K562 (cell line): ENCODE measurements around the gene GNAI3. TPM values are rescaled to one million over a fixed set of nuclear protein-coding genes. Genes with fewer than 3 reads are reported as not detected.

ENCODE experiments used
- ATAC-seq: fragments of 200-7000 bp; cut with Tn5 transposase; 3 replicates; pipeline ENCODE4 v1.9.1; 2020; ENCODE audit warnings: moderate library complexity
- BruUV-seq: library from RNA; stranded (reverse); fragments of 400-500 nt; replicated peaks from 2 replicates; lab custom pipeline; 2021; lab: Mats Ljungman, UMichigan
- CTCF ChIA-PET: fragments of 300-600 bp; formaldehyde crosslinking; extraction: SDS; loops from one replicate; lab custom pipeline; 2021; ENCODE audit warnings: low intra/inter-chr PET ratio; lab: Yijun Ruan, JAX
- POLR2A ChIA-PET: fragments of 300-600, 350-650 bp; sonication (Branson Sonifier 250); formaldehyde crosslinking; extraction: SDS; loops from one replicate; lab custom pipeline; 2021; ENCODE audit warnings: antibody characterized with exemption, inconsistent platforms; lab: Yijun Ruan, JAX
- DNase-seq, 4 experiments: peaks; one replicate each; pipeline versions ENCODE4 v3.0.0 to v3.0.0-alpha.2; 2011 to 2018; ENCODE audit warnings: low spot score in 3 of 4, mixed read lengths in 3 of 4; ENCODE audit errors: extremely low read depth in 1 of 4
- FAIRE-seq: peaks from 2 replicates; lab custom pipeline; 2011; peaks lifted over from hg19 to GRCh38; lab: Jason Lieb, UNC
- H2AFZ ChIP-seq: 2 replicates; pipeline ENCODE4 v1.6.0; 2011; ENCODE audit warnings: low read depth, low read length, control low read depth, inconsistent platforms
- H3K27ac ChIP-seq: fragments of 200-600 bp; 3 replicates; pipeline ENCODE4 v1.8.0; 2011; ENCODE audit warnings: low read depth, mild to moderate bottlenecking, control low read depth, inconsistent platforms, low read length, moderate library complexity, mixed read lengths; ENCODE audit errors: extremely low read depth
- H3K27me3 ChIP-seq, 2 experiments: fragments of 300-600 bp in 1 of 2; 2 replicates in 1 of 2; 3 replicates in 1 of 2; pipeline versions ENCODE4 v1.6.0 to v1.8.0; 2011; ENCODE audit warnings: inconsistent platforms in 2 of 2, low read length in 2 of 2, mild to moderate bottlenecking in 1 of 2, mixed read lengths in 1 of 2, moderate library complexity in 1 of 2; ENCODE audit not compliant: control insufficient read depth in 2 of 2, insufficient read depth in 2 of 2
- H3K36me3 ChIP-seq: fragments of 300-600 bp; 3 replicates; pipeline ENCODE4 v1.8.0; 2011; ENCODE audit warnings: mild to moderate bottlenecking, low read length, inconsistent platforms; ENCODE audit not compliant: control insufficient read depth, insufficient read depth
- H3K4me1 ChIP-seq, 2 experiments: fragments of 200-600 bp in 1 of 2; replicated peaks in 1 of 2; 2 replicates in 1 of 2; 3 replicates in 1 of 2; pipeline versions ENCODE4 v1.5.1 to v1.8.0; 2011; ENCODE audit warnings: inconsistent platforms in 2 of 2, low read length in 2 of 2, mild to moderate bottlenecking in 1 of 2, mixed read lengths in 1 of 2, moderate library complexity in 1 of 2; ENCODE audit not compliant: control insufficient read depth in 2 of 2, insufficient read depth in 2 of 2
- H3K4me2 ChIP-seq: 2 replicates; pipeline ENCODE4 v1.6.1; 2011; ENCODE audit warnings: low read length, control low read depth, inconsistent platforms, mixed read lengths; ENCODE audit not compliant: insufficient read depth
- H3K4me3 ChIP-seq: fragments of 200-600 bp; sonication (generic), shearing (Covaris generic); 2 replicates; pipeline ENCODE4 v1.5.1; 2016; ENCODE audit warnings: control low read depth, inconsistent platforms
- H3K79me2 ChIP-seq: fragments of 200-600 bp; 3 replicates; pipeline ENCODE4 v1.8.0; 2011; ENCODE audit warnings: low read length, inconsistent platforms; ENCODE audit not compliant: control insufficient read depth, insufficient read depth
- H3K9ac ChIP-seq, 2 experiments: 2 replicates each; pipeline versions ENCODE4 v1.6.0 to v1.6.1; 2011; ENCODE audit warnings: low read depth in 2 of 2, low read length in 2 of 2, control low read depth in 1 of 2, inconsistent platforms in 1 of 2, mild to moderate bottlenecking in 1 of 2, mixed read lengths in 1 of 2; ENCODE audit not compliant: insufficient read depth in 1 of 2
- H3K9me1 ChIP-seq: one replicate; pipeline ENCODE4 v1.6.0; 2011; ENCODE audit warnings: inconsistent platforms, mild to moderate bottlenecking, low read length, moderate library complexity; ENCODE audit not compliant: control insufficient read depth, insufficient read depth
- H3K9me3 ChIP-seq: replicated peaks from 2 replicates; pipeline ENCODE4 v1.5.1; 2011; ENCODE audit warnings: low read depth, low read length, inconsistent platforms; ENCODE audit not compliant: control insufficient read depth, insufficient read depth
- H4K20me1 ChIP-seq: replicated peaks from 2 replicates; pipeline ENCODE4 v1.6.1; 2011; ENCODE audit warnings: low read length, inconsistent platforms, mixed read lengths; ENCODE audit not compliant: control insufficient read depth, insufficient read depth
- BRD9 ChIP-seq: fragments of 450-650 bp; IDR thresholded peaks from 2 replicates; pipeline ENCODE4 v1.6.1; 2018; ENCODE audit warnings: low read depth; ENCODE audit not compliant: partially characterized antibody
- MAFF ChIP-seq: IDR thresholded peaks from 2 replicates; pipeline ENCODE4 v1.6.1; 2012; ENCODE audit warnings: low read length, improper control_type of control experiment
- PCBP2 ChIP-seq: fragments of 200-400 bp; formaldehyde crosslinking; IDR thresholded peaks from 2 replicates; pipeline ENCODE4 v1.6.1; 2018; ENCODE audit warnings: low read length, low read depth, mild to moderate bottlenecking, moderate library complexity; ENCODE audit not compliant: poor library complexity, severe bottlenecking
- POLR2G ChIP-seq: fragments of 200-400 bp; formaldehyde crosslinking; IDR thresholded peaks from 2 replicates; pipeline ENCODE4 v1.6.1; 2017; ENCODE audit warnings: low read depth, mild to moderate bottlenecking, antibody characterized with exemption, low read length, moderate library complexity
- RAD51 ChIP-seq: fragments of 450-650 bp; IDR thresholded peaks from 2 replicates; pipeline ENCODE4 v1.7.1; 2016; ENCODE audit warnings: low read depth, mild to moderate bottlenecking, borderline replicate concordance
- RB1 ChIP-seq: fragments of 450-650 bp; IDR thresholded peaks from 2 replicates; pipeline ENCODE4 v1.6.1; 2017; ENCODE audit warnings: low read depth, mild to moderate bottlenecking
- ZNF143 ChIP-seq: sonication (generic); formaldehyde crosslinking; IDR thresholded peaks from 2 replicates; pipeline ENCODE4 v1.9.0; 2022; ENCODE audit warnings: mild to moderate bottlenecking, missing genetic modification reagents
- ZNF518B ChIP-seq: fragments of 250-450 bp; sonication (Bioruptor Pico); IDR thresholded peaks from 2 replicates; pipeline ENCODE4 v1.5.0; 2021; ENCODE audit warnings: mild to moderate bottlenecking, moderate library complexity
- WGBS: fragments of 100-300 bp; shearing (Covaris generic); methylation state at CpG from one replicate; pipeline ENCODE4 v1.1.6; 2016; ENCODE audit warnings: low coverage, mixed read lengths; ENCODE audit not compliant: insufficient coverage; ENCODE audit errors: missing lambda C conversion rate; 5-methylcytosine and 5-hydroxymethylcytosine counted together
- in situ Hi-C: fragments of 300-500 bp; cut with MboI; formaldehyde crosslinking; loops from 4 replicates; pipeline ENCODE4 v1.15.0; 2018; ENCODE audit warnings: inconsistent platforms, mixed read lengths
- intact Hi-C: fragments of 100-400 bp; cut with micrococcal nuclease; formaldehyde crosslinking; loops from 2 replicates; pipeline ENCODE4 v1.14.2; 2022
- polyA plus RNA-seq, 8 experiments: library from polyadenylated mRNA; depleted of rRNA in 4 of 8; stranded (reverse) in 5 of 8; unstranded in 3 of 8; fragments of >200 nt; fragmentation: Nextera tagmentation in 2 of 8; fragmentation: Illumina TruSeq in 1 of 8; extraction: Ambion mirVana in 2 of 8; extraction: Trizol in 1 of 8; gene quantifications; 2 replicates each; pipeline versions ENCODE4 v1.2.1 to v1.2.3, GENCODE V29; 2011 to 2014; ENCODE audit warnings: inconsistent platforms in 1 of 8, missing spikeins in 1 of 8
- total RNA-seq, 7 experiments: library from RNA; depleted of rRNA in 6 of 7; stranded (reverse); fragments of >200 nt in 6 of 7; fragmentation: Illumina TruSeq in 2 of 7; extraction: Trizol in 2 of 7; gene quantifications; 2 replicates each; pipeline versions ENCODE4 v1.2.1 to v1.2.3, GENCODE V29; 2011 to 2021; ENCODE audit warnings: low replicate concordance in 1 of 7
- TF ChIP-seq, protein P1 (sequence below): sonication (generic); formaldehyde crosslinking; IDR thresholded peaks from 2 replicates; pipeline ENCODE4 v1.8.0; 2022; ENCODE audit warnings: mild to moderate bottlenecking, missing genetic modification reagents

Gene GNAI3
- total and polyA plus RNA-seq, 9 of the 15 experiments (the other 6 are each of a cell fraction or from before 2014, with no cell fraction given), result 6.3 to 13.2 (median 8.9) TPM

GRCh38 chr1:109509176-109510134 is 39.0 kb upstream of the GNAI3 start, which contains the start of gene AMIGO1 (continued):
- TF ChIP-seq RAD51 (no peak), POLR2G (peak; percentile 66), PCBP2 (no peak), BRD9 (no peak), RB1 (peak; percentile 68)
- TF ChIP-seq, protein P1, sequence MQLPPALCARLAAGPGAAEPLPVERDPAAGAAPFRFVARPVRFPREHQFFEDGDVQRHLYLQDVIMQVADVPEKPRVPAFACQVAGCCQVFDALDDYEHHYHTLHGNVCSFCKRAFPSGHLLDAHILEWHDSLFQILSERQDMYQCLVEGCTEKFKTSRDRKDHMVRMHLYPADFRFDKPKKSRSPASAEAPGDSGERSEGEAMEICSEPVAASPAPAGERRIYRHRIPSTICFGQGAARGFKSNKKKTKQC (CRISPR knock-in tag), result peak; percentile 22; the same call in 1 of the 2 replicates

GRCh38 chr1:109513110-109513710 is 35.2 kb upstream of the GNAI3 start:
- Histone ChIP-seq H3K9me1 (no peaks in the 10 kb centered on the region), H3K9ac (no peak overlapping the region), H3K36me3 (no peaks in the 10 kb centered on the region), H3K27ac (no peak overlapping the region), H2AFZ (no peak overlapping the region), H4K20me1 (peaks cover 1% of the 10 kb centered on the region; the same call in 1 of the 2 replicates), H3K27me3 (peaks cover 5 to 27% of the 10 kb centered on the region in 2 experiments), H3K9me3 (no peaks in the 10 kb centered on the region), H3K4me1 (peaks cover 0 to 19% of the 10 kb centered on the region in 2 experiments; a peak in 3 of 5 replicates), H3K4me2 (no peak overlapping the region), H3K4me3 (no peak overlapping the region)
- FAIRE-seq (no peak), ATAC-seq (no peak)
- in situ Hi-C loops (no loop called here), intact Hi-C loops (no loop called here)
- POLR2A ChIA-PET, result interaction anchor here (0.5 to 1.2 kb wide), 5 partner anchors 9 to 44 kb away, joined by 3 to 4 read pairs (median 4); partner anchors contain the start of gene GNAI3
- CTCF ChIA-PET, result no interaction called here
- BruUV-seq, result no TSS peak
- 12% methylated on average over 2 of the region's 2 CpGs for WGBS
- TF ChIP-seq ZNF518B (CRISPR knock-in tag), result no peak
- no peak for TF ChIP-seq MAFF
- TF ChIP-seq ZNF143, result no peak
- TF ChIP-seq, all 486 proteins: peak for 0
- H3K79me2 ChIP-seq, result no peaks in the 10 kb centered on the region
- DNase-seq, result no peak
